ENCODE measurements around the gene JPH3. TPM values are rescaled to one million over a fixed set of nuclear protein-coding genes. Genes with fewer than 3 reads are reported as not detected.

Gene JPH3
- total and polyA plus RNA-seq, 5 donors: 0.09 to 0.32 (median 0.14) TPM

GRCh38 chr16:87698676-87699199, 96.4 kb downstream of the JPH3 start:
- Histone ChIP-seq H3K4me3 (ENCODE audit: low read length) (no peak overlapping the region), H3K9me3 (ENCODE audit: control insufficient read depth, low read length) (no peaks in the 10 kb centered on the region), H3K4me1 (ENCODE audit: control insufficient read depth, insufficient read depth, low read length) (no peaks in the 10 kb centered on the region), H3K27me3 (ENCODE audit: control insufficient read depth, insufficient read depth) (no peaks in the 10 kb centered on the region), H3K27ac (ENCODE audit: low read length) (no peak overlapping the region)
- ATAC-seq: no peak
- DNase-seq: no peak
- intact Hi-C loops (cut with DNase I): no loop called here
- 86% methylated on average over 20 of the region's 20 CpGs for WGBS

- no peak for ATAC-seq
- no peak overlapping the region for H3K27ac ChIP-seq (ENCODE audit: low read length)
- WGBS: 92% methylated on average over 19 of the region's 19 CpGs
These were observed 98.2 kb downstream of the JPH3 start for GRCh38 chr16:87700406-87701077.

DNA sequence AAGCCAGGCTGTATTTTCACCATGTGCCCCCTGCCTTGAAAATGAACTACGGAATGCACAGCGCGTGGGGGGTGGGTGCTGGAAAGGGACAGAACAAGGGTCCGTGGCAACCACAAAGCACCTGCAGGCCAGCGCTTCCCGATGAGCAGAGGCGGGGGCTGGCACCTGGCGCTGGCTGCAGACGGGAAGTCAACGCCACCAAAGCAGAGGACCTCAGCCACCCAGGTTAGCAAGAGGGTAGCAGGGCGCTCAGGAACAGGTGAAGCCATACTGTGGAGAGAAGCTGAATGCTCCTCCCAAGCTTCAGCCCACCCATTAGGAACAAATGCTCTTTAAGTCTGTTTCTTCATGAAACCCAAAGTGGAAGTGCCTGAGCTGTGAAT, 98.8 kb downstream of the JPH3 start:
- H3K4me1 ChIP-seq (ENCODE audit: control insufficient read depth, insufficient read depth, low read length): no peaks in the 10 kb centered on the region
- DNase-seq: no peak
- H3K4me3 ChIP-seq (ENCODE audit: low read length): no peak overlapping the region
- no peaks in the 10 kb centered on the region for H3K27me3 ChIP-seq (ENCODE audit: control insufficient read depth, insufficient read depth)
- no peak for ATAC-seq
- no peaks in the 10 kb centered on the region for H3K9me3 ChIP-seq (ENCODE audit: control insufficient read depth, low read length)
- intact Hi-C loops (cut with DNase I): no loop called here
- 94% methylated on average over 11 of the region's 11 CpGs for WGBS
- H3K27ac ChIP-seq (ENCODE audit: low read length): no peak overlapping the region

More at GRCh38 chr16:87700406-87701077, 98.2 kb downstream of the JPH3 start:
- H3K27me3 ChIP-seq (ENCODE audit: control insufficient read depth, insufficient read depth): no peaks in the 10 kb centered on the region
- intact Hi-C loops (cut with DNase I): no loop called here
- no peak for DNase-seq
- H3K4me3 ChIP-seq (ENCODE audit: low read length): no peak overlapping the region
- H3K4me1 ChIP-seq (ENCODE audit: control insufficient read depth, insufficient read depth, low read length): no peaks in the 10 kb centered on the region
- no peaks in the 10 kb centered on the region for H3K9me3 ChIP-seq (ENCODE audit: control insufficient read depth, low read length)

GRCh38 chr16:87701505-87701921, 99.2 kb downstream of the JPH3 start:
- 94% methylated on average over 23 of the region's 23 CpGs for WGBS
- Histone ChIP-seq H3K9me3 (ENCODE audit: control insufficient read depth, low read length) (no peaks in the 10 kb centered on the region), H3K27me3 (ENCODE audit: control insufficient read depth, insufficient read depth) (no peaks in the 10 kb centered on the region), H3K4me1 (ENCODE audit: control insufficient read depth, insufficient read depth, low read length) (no peaks in the 10 kb centered on the region), H3K27ac (ENCODE audit: low read length) (no peak overlapping the region), H3K4me3 (ENCODE audit: low read length) (no peak overlapping the region)
- no peak for DNase-seq
- intact Hi-C loops (cut with DNase I): no loop called here
- ATAC-seq: no peak

DNA sequence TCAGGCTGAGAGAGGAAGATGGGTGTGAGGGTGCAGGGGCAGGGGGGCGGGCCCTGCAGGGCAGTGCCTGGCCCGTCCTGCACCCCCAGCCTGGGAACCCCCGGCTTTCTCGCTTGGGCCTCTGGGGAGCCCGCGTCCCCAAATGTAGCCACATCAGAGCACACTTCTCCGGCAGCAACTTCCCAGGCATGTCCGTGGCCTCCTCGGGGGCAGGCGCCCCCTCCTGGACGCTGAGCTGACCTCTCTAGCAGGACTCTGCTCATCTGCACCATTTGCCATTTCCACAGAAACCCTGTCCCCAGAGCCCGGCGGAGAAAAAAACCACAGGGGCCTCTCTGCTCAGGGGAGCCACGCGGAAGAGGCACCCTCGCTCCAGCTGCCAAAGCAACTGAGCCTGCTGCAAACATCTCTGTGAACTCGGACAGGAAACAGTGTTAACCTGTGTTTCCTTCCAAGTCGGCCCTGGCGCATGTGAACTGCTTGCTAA, 100.1 kb downstream of the JPH3 start:
- ATAC-seq (peak; percentile 7 to 31), DNase-seq (no peak)
- Histone ChIP-seq H3K9me3 (ENCODE audit: control insufficient read depth, low read length) (no peaks in the 10 kb centered on the region), H3K4me1 (ENCODE audit: control insufficient read depth, insufficient read depth, low read length) (no peaks in the 10 kb centered on the region), H3K4me3 (ENCODE audit: low read length) (no peak overlapping the region), H3K27ac (ENCODE audit: low read length) (no peak overlapping the region), H3K27me3 (ENCODE audit: control insufficient read depth, insufficient read depth) (no peaks in the 10 kb centered on the region)
- intact Hi-C loops (cut with DNase I): no loop called here
- WGBS: 53% methylated on average over 19 of the region's 19 CpGs

GRCh38 chr16:87703071-87703470, 100.8 kb downstream of the JPH3 start:
- 78% methylated on average over 26 of the region's 26 CpGs for WGBS
- intact Hi-C loops (cut with DNase I): no loop called here
- no peak for ATAC-seq

DNA sequence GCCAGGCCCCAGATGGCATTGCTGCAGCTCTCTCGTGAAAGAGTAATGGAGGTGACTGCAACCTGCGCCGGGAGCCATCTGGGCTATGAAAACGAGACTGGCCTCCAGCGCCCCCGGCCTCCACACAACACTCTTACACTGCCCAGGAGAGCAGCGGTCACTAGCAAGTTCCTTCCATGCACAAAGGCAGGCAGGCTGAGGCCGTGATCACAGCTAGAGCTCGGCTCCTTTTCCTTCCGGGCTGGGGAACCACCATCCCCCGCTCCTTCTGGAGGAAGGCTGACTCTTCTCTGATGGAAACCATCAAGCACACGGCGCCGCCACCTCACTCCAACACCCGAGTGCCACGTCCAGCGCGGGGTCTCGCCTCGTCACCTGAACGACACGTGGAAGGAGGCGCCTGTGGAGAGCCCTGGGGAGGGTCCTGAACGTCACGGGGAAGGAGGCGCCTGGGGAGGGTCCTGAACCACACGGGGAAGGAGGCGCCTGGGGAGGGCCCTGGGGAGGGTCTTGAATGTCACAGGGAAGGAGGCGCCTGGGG, 101.6 kb downstream of the JPH3 start:
- DNase-seq (peak in 1 of 3 donors; percentile 21), ATAC-seq (no peak)
- WGBS: 86% methylated on average over 29 of the region's 29 CpGs
- Histone ChIP-seq H3K9me3 (ENCODE audit: control insufficient read depth, low read length) (no peaks in the 10 kb centered on the region), H3K4me1 (ENCODE audit: control insufficient read depth, insufficient read depth, low read length) (no peaks in the 10 kb centered on the region), H3K27me3 (ENCODE audit: control insufficient read depth, insufficient read depth) (no peaks in the 10 kb centered on the region), H3K4me3 (ENCODE audit: low read length) (no peak overlapping the region), H3K27ac (ENCODE audit: low read length) (no peak overlapping the region)
- intact Hi-C loops (cut with DNase I): no loop called here

More at GRCh38 chr16:87703071-87703470, 100.8 kb downstream of the JPH3 start:
- no peaks in the 10 kb centered on the region for H3K4me1 ChIP-seq (ENCODE audit: control insufficient read depth, insufficient read depth, low read length)
- H3K27me3 ChIP-seq (ENCODE audit: control insufficient read depth, insufficient read depth): no peaks in the 10 kb centered on the region
- H3K9me3 ChIP-seq (ENCODE audit: control insufficient read depth, low read length): no peaks in the 10 kb centered on the region
- no peak overlapping the region for H3K4me3 ChIP-seq (ENCODE audit: low read length)
- no peak for DNase-seq
- H3K27ac ChIP-seq (ENCODE audit: low read length): no peak overlapping the region

- WGBS: 94% methylated on average over 34 of the region's 34 CpGs
- no peak overlapping the region for H3K4me3 ChIP-seq (ENCODE audit: low read length)
- H3K27me3 ChIP-seq (ENCODE audit: control insufficient read depth, insufficient read depth): no peaks in the 10 kb centered on the region
- intact Hi-C loops (cut with DNase I): no loop called here
- DNase-seq: peak in 1 of 3 donors; percentile 45
- no peak overlapping the region for H3K27ac ChIP-seq (ENCODE audit: low read length)
- H3K9me3 ChIP-seq (ENCODE audit: control insufficient read depth, low read length): no peaks in the 10 kb centered on the region
- H3K4me1 ChIP-seq (ENCODE audit: control insufficient read depth, insufficient read depth, low read length): no peaks in the 10 kb centered on the region
- no peak for ATAC-seq
These were observed 102.5 kb downstream of the JPH3 start for GRCh38 chr16:87704754-87705353.

DNA sequence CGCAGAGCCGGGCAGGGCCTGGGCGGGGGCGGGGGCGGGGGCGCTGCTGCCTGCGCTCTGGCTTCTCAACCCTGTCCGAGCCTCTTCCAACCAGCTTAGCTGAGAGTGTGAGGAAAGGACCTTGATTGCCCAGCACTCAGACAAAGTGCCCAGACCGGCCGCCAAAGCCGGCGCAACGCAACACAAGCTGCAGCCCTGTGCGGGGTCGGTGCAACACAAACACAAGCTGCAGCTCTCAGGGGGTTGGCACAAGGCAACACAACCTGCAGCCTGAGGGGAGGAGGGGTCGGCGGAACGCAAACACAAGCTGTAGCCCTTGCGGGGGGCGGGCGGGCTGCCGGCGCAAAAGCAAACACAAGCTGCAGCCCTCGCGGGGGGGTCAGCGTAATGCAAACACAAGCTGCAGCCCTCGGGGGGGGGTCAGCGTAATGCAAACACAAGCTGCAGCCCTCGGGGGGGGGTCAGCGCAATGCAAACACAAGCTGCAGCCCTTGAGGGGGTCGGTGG, 103.5 kb downstream of the JPH3 start:
- no peaks in the 10 kb centered on the region for H3K9me3 ChIP-seq (ENCODE audit: control insufficient read depth, low read length)
- no peak overlapping the region for H3K27ac ChIP-seq (ENCODE audit: low read length)
- WGBS: 63% methylated on average over 31 of the region's 31 CpGs
- no peak overlapping the region for H3K4me3 ChIP-seq (ENCODE audit: low read length)
- no peaks in the 10 kb centered on the region for H3K4me1 ChIP-seq (ENCODE audit: control insufficient read depth, insufficient read depth, low read length)
- intact Hi-C loops (cut with DNase I): no loop called here
- ATAC-seq: no peak
- DNase-seq: peak in 1 of 3 donors; percentile 57
- H3K27me3 ChIP-seq (ENCODE audit: control insufficient read depth, insufficient read depth): no peaks in the 10 kb centered on the region

DNA sequence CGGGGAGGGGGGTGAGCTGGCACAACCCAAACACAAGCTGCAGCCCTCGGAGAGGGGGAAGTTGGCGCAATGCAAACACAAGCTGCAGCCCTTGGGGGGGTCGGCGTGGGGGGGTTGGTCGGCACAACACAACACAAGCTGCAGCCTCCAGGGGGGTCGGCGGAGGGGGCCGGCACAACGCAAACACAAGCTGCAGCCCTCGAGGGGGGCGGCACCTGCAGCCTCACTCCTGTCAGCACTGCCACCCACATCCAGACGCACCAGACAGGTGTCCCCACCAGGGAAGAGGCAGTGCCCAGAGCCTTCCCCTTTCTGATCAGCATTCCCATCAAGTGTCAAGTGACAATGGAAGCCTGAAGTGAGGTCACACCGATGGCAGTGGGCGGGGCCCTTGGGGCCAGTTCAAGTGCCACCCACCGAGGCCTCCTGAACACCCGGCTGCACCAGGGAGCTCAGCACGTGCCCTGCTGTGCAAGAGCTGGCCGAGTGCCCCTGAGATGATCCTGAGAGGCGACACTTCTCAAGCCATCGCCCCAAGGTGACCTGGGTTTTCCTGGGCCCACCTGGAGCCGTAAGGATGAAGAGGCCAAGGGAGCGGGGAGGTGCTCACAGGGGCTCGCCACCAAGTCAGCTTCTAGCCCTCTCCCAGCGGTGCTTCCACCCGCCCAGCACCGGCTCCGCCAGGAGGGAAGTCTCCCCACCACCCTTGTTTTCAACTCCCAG, 104.1 kb downstream of the JPH3 start:
- WGBS: 76% methylated on average over 28 of the region's 28 CpGs
- no peak overlapping the region for H3K4me3 ChIP-seq (ENCODE audit: low read length)
- intact Hi-C loops (cut with DNase I): no loop called here
- H3K27ac ChIP-seq (ENCODE audit: low read length): no peak overlapping the region
- no peaks in the 10 kb centered on the region for H3K27me3 ChIP-seq (ENCODE audit: control insufficient read depth, insufficient read depth)
- no peaks in the 10 kb centered on the region for H3K4me1 ChIP-seq (ENCODE audit: control insufficient read depth, insufficient read depth, low read length)
- ATAC-seq (no peak), DNase-seq (peak in 1 of 3 donors; percentile 57)
- H3K9me3 ChIP-seq (ENCODE audit: control insufficient read depth, low read length): no peaks in the 10 kb centered on the region

All from right cardiac atrium (tissue), 5 donors.